GM21526 (cell line): ENCODE measurements around the gene CD58.
A peak's percentile ranks its signal among the peaks of the same experiment; 100 is the strongest.

Source experiments
- ATAC-seq: cut with Tn5 transposase; IDR thresholded peaks from one replicate; pipeline ENCODE4 v1.9.1; 2021; ENCODE audit warnings: moderate library complexity; ENCODE audit not compliant: unreplicated experiment, low FRiP score

The CD58 gene

DNA sequence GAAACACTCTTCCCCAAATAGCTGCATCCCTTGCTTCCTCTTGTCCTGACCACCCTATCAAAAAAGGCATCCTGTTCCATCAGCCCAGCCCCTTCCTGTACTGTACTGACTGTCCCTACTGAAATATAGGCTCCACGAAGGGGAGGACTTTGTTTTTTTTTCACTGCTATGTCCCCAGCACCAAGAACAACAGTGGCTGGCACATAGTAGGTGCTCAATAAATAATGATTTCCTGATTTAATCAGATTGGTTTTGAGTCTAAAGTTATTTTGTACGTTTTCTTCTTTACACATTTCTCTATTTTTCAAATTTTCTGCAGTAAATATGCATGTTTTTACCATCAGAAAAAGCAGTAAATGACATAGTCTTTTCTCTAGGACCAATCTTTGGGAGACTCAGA is 73.9 kb downstream of the CD58 start:
- ATAC-seq = no peak

- ATAC-seq = no peak
These were observed 74.4 kb downstream of the CD58 start for GRCh38 chr1:116496380-116496779.

- ATAC-seq = no peak
These were observed 75.3 kb downstream of the CD58 start for GRCh38 chr1:116495535-116495934.

- no peak for ATAC-seq
These were observed 76.1 kb downstream of the CD58 start for GRCh38 chr1:116494745-116495144.

DNA sequence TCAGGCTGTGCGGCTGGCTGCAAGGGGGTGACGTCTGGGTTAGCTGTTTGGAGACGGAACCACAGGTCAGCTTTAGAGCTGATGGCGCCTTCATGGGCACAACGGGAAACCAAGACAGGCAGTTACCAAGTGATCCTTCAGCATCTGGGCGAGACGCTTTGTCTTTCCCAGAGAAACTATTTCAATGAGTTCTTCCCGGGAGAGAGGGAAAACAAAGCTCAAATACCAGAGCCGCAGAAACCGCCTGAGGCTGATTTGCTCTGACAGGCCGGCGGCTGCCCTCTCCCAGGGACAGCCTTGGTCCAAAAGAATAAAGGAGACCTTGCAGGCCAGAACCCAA is 76.5 kb downstream of the CD58 start:
- ATAC-seq = no peak

DNA sequence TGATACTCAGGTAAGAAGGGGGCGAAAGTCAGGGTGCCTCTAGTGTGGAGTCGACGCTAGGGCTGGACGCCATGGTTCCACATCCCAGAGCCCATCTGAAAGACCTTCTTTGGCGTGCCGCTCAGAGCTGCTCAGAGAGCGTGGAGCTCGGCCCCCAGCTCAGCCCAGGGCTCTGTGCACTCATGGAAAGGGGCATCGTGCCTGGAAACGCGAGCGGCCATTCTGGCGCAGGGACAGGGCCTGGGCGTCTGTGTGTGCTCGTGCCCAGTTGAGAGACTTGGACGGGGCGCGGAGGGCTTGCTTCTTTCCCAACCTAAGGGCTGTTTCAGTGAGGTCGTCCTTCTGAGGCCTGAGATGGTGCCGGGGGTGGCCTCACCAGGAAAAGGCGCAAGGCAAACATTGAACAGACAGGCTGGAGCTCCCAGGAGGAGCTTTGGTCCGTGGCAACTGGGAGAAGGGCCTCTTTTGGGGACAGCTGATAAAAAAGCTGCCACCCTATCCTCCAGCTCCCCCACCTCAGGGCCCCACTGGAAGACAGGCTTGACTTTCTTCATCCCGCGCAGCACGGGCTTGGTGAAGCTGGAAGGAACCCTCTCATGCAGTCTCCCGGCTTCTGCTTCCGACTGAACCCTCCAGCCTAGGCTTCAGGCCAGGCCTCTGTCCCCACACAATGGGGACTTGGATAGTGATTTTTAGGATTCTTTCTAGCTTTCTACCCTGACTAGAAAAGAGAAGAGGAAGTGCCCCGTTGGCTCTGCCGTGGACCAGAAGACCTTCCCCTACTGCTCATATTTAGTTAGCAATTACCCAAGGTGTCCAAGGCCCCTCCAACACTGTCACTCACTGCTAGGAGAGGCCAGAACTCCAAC is 77.1 kb downstream of the CD58 start:
- ATAC-seq = no peak

- ATAC-seq = no peak
These were observed 77.8 kb downstream of the CD58 start for GRCh38 chr1:116493036-116493435.

DNA sequence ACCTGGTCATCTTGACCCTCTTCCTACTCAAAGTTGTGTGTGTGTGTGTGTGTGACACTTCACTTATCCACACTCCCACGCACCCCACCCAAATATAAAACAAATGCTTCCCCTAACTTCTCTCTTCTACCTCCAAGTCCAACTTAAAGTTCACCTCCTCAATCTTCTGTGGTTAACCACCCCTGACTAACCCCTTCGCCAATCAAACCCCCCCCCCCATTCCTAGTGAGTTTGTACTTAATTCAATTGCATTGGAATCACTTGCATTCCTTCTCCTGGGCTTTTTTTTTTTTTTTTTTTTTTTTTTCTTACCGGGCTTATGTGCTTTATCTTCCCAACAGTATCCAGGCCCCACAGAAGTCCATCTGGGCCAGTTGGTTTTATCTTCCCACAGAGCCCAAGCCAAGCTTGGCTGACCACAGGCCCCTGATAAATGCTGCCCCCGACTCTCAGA is 78.4 kb downstream of the CD58 start:
- no peak for ATAC-seq

DNA sequence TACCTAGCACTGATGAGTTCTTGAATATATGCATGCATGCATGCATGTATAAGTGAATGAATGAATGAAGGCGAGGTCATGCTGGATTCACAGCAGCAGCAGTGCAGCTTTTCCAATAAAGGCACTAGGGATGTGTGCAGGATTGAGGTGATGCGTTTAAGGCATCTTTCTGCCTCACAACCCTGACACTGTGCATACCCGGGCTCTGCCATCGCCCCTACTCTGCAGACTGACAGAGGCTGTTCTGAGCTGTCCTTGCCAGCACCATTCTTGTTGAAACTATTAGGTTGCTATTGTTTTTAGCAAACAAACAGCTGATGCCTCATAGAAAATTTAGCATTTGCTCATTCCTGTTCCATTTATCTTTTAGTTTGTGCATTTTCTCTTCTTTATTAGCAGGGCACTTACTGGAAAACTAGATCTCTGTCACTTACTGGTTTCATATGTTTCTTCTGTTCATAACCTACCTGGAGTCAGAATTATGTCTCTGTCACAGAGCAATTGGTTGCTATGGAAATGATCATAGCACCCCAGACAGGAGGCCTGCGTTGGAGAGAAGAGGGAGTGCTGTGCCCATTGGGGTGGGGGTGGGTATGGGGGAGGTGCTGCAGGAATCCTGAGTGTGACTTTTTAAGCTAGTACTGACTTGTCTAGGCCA is 79.0 kb downstream of the CD58 start:
- no peak for ATAC-seq

DNA sequence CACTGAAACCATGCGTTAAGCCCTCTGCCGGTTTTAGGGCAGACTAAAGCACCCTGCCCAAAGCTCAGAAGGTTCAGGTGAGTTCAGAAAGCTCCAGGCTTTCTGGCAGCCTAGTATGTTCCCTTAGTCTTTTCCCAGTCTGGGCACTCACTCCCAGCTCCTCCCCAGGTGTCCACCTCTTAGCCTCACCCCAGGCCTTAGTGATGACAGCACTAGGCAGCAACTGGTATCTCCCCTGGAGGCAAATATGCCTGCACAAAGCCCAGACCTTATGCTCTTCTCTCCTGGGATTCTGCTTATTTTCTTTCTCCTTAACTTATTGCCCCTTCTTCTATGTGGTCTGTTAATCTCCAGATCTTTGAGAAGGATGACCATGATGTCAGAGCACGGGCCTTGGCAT is 80.2 kb downstream of the CD58 start:
- ATAC-seq = no peak

DNA sequence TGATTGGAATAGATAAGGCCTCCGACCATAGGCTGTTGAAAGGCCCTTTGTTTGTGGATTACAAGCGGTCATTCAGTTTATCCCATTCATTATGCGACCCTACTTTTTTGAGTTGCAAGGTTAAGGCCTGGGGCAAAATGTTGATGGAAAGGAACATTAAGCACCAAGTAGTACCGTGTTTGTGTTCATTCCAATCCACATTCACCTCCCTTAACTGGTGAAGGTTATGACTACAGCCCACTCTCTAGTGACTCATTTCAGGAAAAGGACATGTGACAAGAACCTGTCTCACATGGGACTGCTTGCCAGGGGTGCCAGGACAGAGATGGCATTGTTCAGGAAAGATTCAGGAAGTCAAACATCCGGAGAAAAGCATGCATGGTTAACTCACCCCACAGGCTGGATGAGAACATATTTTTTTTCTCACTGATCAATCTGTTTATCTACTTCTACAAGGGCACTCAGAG is 81.6 kb downstream of the CD58 start:
- ATAC-seq = no peak

- no peak for ATAC-seq
These were observed 82.8 kb downstream of the CD58 start for GRCh38 chr1:116488071-116488470.

DNA sequence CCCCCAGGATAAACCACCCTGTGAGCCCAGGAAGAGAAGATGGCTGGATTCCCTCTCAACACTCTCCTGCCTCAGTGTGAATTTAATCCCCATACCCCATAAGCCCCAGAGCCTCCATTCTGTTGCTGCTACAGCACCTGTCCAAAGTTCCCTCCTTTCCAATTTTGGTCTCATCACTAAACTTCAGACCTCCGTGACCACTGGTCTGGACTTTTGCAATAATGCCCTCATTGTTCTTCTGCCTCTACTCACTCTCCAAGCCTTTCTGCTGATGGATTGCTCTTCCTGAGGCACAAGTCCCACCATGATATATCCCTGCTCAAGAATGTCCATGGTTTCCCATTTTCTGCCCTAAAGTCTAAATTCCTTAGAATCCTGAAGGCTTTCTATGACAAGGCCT is 83.2 kb downstream of the CD58 start:
- no peak for ATAC-seq

DNA sequence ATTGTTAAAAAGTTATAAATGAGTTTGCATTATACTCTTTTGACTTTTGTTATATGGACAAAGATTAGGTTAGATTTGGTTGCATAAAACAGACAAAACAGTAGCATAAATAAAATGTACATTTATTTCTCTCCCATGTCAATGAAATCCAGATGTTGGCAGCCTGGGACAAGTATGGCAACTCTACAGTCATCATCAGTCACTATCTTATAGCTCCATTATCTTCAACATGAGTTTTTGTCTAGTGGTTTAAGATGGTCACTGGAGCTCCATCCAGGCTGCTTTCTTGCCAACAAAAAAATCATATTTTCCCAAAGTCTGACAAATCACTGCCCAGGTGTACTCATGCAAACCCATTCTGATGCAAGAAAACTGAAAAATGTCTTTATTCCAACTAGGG is 83.8 kb downstream of the CD58 start:
- ATAC-seq = no peak

- ATAC-seq = no peak
These were observed 84.4 kb downstream of the CD58 start for GRCh38 chr1:116486424-116486823.

DNA sequence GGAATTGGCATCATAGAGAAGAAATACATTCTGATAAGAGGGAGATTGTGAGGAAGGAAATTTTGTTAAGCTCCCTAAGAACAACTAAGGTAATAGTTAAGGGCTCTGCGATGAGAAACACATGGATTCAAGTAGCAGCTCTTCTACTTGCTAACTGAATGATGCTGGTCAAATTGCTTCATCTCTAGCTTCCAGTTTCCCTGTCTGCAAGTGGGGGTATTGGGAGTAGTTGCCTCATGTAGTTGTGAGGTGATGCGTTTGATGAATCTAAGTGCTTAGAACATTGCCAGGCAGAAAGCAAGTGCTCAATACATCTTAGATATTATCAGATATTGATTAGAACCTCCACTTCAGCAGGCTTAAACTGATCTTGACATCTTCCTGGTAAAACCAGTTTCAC is 84.8 kb downstream of the CD58 start:
- ATAC-seq = no peak

DNA sequence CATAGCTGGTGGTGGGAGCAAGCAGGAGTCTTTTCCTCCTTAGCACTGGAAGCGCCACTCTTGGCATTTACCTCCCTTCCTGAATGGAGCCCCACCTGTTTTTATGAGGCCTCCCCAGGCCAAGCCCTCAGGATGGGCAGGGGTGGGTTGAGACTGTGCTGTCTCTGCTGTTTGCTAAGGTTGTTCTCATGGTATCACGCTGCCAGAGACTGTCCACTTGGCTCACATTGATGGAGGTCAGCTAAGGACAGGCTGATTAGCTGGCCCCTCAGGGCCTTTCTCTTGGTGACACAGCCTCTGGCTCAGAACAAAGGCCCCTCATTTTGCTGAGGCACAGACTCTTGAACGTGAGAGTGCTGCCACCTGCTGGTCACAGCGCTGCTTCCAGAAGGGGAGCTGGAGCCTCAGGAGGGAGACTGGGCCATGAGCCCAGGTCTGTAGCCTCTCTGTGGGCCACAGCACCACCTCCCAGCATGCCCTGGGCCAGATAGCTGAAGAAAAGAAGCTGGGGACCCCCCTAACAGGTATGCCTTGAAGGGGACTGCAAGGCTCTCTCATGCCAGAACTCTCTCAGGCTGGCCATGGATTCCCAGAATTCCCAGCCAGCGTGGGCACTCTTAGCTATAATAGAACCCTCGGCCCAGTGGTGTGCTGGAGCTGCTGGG is 85.6 kb downstream of the CD58 start:
- peak; percentile 82 for ATAC-seq

DNA sequence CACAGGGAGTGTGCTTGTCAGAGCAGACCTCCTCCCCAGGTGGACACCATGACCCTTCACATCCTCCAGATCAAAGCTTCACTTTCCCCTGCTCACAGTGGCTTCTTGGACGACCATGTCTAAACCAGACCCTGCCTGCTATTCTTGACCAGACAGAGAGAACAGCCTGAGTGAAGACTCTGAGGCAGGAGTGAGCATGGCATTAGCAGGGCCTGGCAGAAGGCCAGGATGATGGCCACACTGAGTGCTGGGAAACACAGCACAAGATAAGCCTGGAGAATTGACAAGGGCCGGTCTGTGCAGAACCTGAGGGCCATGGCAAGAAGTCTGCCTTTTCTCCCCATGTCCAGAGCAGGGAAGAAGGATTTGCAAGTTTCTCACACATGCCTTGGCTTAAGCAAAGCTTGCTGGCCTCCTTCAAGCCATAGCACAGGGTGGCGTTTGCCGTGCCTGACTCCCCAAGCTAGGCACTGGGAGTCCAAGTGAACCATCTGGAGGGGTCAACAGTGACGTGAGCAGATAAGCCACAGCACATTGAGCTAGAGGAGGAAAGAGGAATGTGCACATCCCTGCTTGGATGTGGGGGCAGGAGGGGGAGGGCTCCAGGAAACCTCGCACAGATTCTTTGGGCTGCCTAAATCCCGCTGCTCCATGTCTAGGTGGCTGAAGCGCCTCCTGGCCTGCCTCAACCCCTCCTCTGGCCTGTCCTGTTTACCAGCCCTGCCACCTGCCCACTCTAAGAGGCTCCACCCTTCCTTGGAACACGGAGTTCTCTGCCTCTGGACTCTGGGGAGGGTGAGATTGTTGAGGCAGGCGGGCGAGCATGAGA is 87.1 kb downstream of the CD58 start:
- ATAC-seq = no peak

- no peak for ATAC-seq
These were observed 88.3 kb downstream of the CD58 start for GRCh38 chr1:116482490-116482889.

GRCh38 chr1:116481934-116482333 is 88.9 kb downstream of the CD58 start:
- no peak for ATAC-seq

DNA sequence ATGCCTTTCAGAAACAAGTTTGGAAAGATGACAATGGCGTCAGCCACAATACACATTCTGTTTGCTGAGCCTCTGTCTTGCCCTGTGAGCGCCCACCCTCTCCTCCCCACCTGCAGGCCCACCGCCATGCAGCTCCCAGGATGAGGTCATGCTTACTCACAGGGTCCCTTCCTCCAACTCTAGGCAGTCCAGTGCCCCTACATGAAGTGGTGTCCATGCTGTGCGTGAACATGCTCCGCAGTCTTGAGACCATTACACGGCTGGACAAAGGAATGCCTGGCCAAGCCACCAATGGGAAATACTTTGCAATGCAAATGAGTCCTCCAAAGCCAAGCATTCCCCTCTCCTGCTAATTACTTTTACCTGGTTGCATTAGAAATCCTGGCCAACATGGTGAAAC is 92.2 kb downstream of the CD58 start:
- no peak for ATAC-seq
